RPMI8226 (cell line): ENCODE results near the gene SCAI.
"Not testable (repeated sequence)": the region's sequence is repeated elsewhere in the genome, so short reads cannot be mapped to it uniquely, and the experiment has no call there.

Experiments
- DNase-seq: peaks from one replicate; pipeline ENCODE4 v3.0.0-alpha.2; 2015

The SCAI gene

GRCh38 chr9:124940894-124941678 is 202.2 kb downstream of the SCAI start, which contains the start of gene GOLGA1:
GOLGA1 (minus strand) TSS chr9:124941083; CDS start chr9:124938711, 2,372 bp downstream.
- DNase-seq, result peak; percentile 97

GRCh38 chr9:124940521-124940893 is 202.8 kb downstream of the SCAI start:
- peak; percentile 61 for DNase-seq

- no peak for DNase-seq
Measured at GRCh38 chr9:124939944-124940343, 203.4 kb downstream of the SCAI start.

GRCh38 chr9:124934290-124934689 is 209.0 kb downstream of the SCAI start:
- no peak for DNase-seq

GRCh38 chr9:124932333-124932732 is 211.0 kb downstream of the SCAI start:
- no peak for DNase-seq

- DNase-seq, result no peak
Measured at GRCh38 chr9:124929464-124929863, 213.9 kb downstream of the SCAI start.

GRCh38 chr9:124928116-124928515 is 215.2 kb downstream of the SCAI start:
- no peak for DNase-seq

GRCh38 chr9:124920394-124920793 is 222.9 kb downstream of the SCAI start:
- not testable (repeated sequence) for DNase-seq

- DNase-seq, result no peak
Measured at GRCh38 chr9:124914753-124915405, 228.4 kb downstream of the SCAI start.

GRCh38 chr9:124913378-124913777 is 229.9 kb downstream of the SCAI start:
- no peak for DNase-seq

- no peak for DNase-seq
Measured at GRCh38 chr9:124911766-124912165, 231.6 kb downstream of the SCAI start.

- no peak for DNase-seq
Measured at GRCh38 chr9:124908098-124908497, 235.2 kb downstream of the SCAI start.

- no peak for DNase-seq
Measured at GRCh38 chr9:124906966-124907365, 236.4 kb downstream of the SCAI start.

- DNase-seq, result no peak
Measured at GRCh38 chr9:124899845-124900244, 243.5 kb downstream of the SCAI start.

- no peak for DNase-seq
Measured at GRCh38 chr9:124897570-124898460, 245.5 kb downstream of the SCAI start.

- DNase-seq, result peak; percentile 63
Measured at GRCh38 chr9:124894741-124895170, 248.6 kb downstream of the SCAI start.

GRCh38 chr9:124894035-124894740 is 249.1 kb downstream of the SCAI start:
- DNase-seq, result no peak
